ENCODE results near the gene LCTL.

GRCh38 chr15:66545255-66545654 is 20.5 kb downstream of the LCTL start:
- TF ChIP-seq EP300 (IDR thresholded peaks at IDR 0.05) (no peak), POLR2A (IDR thresholded peaks at IDR 0.05) (no peak)
